KOPT-K1 (cell line): ENCODE data around the gene SH3BP5L.

Source experiments
- H3K27ac ChIP-seq: fragments of 200-600 bp; sonication (generic); 2 replicates; pipeline ENCODE4 v1.5.1; 2016; ENCODE audit warnings: antibody characterized with exemption, mild to moderate bottlenecking, low read depth, low read length; ENCODE audit not compliant: poor library complexity, severe bottlenecking
- H3K36me3 ChIP-seq: fragments of 200-600 bp; sonication (generic); 2 replicates; pipeline ENCODE4 v1.5.1; 2017; ENCODE audit warnings: antibody characterized with exemption, mild to moderate bottlenecking, low read length, moderate library complexity; ENCODE audit not compliant: insufficient read depth
- H3K9me3 ChIP-seq: fragments of 200-600 bp; sonication (generic); 2 replicates; pipeline ENCODE4 v1.5.1; 2017; ENCODE audit warnings: antibody characterized with exemption, low read length, mild to moderate bottlenecking; ENCODE audit not compliant: insufficient read depth, poor library complexity, severe bottlenecking

SH3BP5L gene

DNA sequence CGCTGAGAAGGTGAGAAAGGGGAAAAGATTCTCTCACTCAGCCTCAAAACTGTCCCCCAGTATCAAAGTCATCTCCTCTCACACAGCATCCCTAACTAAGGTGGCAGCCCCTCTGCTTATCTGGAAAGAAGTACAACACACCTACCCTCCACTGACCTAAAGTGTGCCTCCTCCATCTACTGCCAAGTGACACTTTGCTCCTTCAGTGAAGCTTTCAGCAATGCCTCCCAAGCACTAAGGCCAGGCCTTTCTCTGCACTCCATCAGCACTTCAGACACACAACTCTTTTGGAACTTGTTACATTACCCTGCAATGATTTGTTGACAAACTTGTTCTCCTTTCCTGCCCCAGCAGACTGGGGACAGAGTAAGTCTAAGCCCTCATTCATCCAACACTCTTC lies 1.4 kb downstream of the SH3BP5L start:
- no peak overlapping the region for H3K27ac ChIP-seq
- H3K9me3 ChIP-seq = no peaks in the 10 kb centered on the region

GRCh38 chr1:248823517-248824001 lies 2.2 kb downstream of the SH3BP5L start:
- Histone ChIP-seq H3K36me3 (peaks cover 43% of the 10 kb centered on the region), H3K27ac (no peak overlapping the region), H3K9me3 (no peaks in the 10 kb centered on the region)

More for the DNA sequence above, 1.4 kb downstream of the SH3BP5L start:
- H3K36me3 ChIP-seq = peaks cover 38% of the 10 kb centered on the region

GRCh38 chr1:248822148-248823032 lies 3.3 kb downstream of the SH3BP5L start:
- peaks cover 50% of the 10 kb centered on the region for H3K36me3 ChIP-seq
- H3K27ac ChIP-seq = no peak overlapping the region
- H3K9me3 ChIP-seq = no peaks in the 10 kb centered on the region

DNA sequence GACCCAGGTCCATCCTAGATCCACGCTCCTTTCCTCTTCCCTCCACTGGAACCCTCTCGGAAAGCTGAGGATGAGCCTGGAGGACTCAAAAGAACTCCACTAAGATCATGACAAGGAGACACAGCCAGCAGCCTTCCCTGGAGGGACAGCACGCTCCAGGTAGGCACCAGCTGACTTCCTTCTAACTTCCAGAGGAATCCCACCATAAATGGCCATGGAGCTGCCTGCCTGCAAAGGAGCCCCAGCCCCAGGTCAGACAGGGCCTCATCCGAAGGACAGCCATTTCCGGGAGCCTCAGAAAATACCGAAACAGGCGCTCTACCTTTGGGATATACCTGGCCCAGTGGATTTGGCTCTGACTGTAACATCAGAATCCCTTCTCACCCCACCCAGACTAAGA lies 4.1 kb downstream of the SH3BP5L start:
- no peak overlapping the region for H3K27ac ChIP-seq
- peaks cover 57% of the 10 kb centered on the region for H3K36me3 ChIP-seq
- no peaks in the 10 kb centered on the region for H3K9me3 ChIP-seq

DNA sequence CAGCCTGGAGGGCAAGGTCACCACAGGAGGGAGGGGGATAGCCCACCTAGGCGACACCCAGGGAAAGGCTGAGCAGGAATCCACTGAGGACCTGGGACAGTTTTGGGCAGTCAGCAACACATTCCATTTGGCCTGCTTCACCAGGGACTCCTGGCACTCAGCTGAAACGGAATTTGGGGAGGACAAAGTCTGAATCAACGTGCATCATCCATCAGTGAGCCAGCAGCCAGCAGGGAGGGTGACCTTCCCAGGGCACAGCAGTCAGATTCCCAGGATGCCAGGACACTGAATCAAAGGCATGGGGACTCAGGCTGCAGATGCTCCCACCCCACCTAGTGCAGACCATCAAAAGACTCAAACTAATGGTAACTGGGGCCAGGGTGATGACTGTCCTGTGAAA lies 4.6 kb downstream of the SH3BP5L start:
- peaks cover 63% of the 10 kb centered on the region for H3K36me3 ChIP-seq
- H3K9me3 ChIP-seq = no peaks in the 10 kb centered on the region
- H3K27ac ChIP-seq = no peak overlapping the region

- Histone ChIP-seq H3K36me3 (peaks cover 72% of the 10 kb centered on the region), H3K27ac (no peak overlapping the region), H3K9me3 (no peaks in the 10 kb centered on the region)
These were observed 5.6 kb downstream of the SH3BP5L start for GRCh38 chr1:248820041-248820585.

DNA sequence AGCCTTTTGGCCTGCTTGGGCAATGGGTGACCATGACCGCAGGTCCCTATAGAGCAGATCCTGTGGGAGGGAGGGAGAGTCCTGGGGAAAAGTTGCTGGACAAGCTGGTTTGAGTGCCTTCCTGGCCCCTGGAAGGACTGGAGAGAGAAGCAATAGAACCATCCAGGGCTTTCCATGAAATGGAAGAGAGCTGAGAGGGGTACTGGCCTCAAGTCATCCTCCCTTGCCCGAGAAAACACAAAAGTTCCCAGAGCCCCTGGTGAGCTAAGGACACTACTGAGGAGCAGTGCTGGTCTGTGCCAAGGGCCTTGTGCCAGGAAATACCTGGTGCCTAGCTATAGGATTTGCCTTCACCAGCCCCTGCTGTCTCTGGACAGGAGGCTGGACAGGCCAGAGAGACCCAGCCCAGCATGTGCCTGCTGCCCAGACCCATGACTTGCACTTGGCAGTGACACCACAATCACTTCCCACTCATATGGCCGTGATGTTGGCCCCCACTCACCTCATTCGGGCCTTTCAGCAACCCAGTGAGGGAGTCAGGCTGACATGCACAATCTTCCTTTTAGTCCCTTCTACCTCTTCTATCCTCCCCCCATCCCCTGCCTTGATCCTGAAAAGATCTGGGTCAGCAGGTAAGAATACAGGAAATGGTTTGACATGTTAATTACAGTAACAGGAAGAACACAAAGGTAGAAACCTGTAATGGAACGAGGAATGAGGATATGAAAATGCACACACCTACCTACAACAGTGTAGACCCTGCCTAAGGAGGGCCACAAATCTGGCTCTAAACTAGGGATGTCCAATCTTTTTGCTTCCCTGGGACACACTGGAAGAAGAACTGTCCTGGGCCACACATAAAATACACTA lies 7.0 kb downstream of the SH3BP5L start:
- Histone ChIP-seq H3K9me3 (no peaks in the 10 kb centered on the region), H3K36me3 (peaks cover 77% of the 10 kb centered on the region), H3K27ac (no peak overlapping the region)

DNA sequence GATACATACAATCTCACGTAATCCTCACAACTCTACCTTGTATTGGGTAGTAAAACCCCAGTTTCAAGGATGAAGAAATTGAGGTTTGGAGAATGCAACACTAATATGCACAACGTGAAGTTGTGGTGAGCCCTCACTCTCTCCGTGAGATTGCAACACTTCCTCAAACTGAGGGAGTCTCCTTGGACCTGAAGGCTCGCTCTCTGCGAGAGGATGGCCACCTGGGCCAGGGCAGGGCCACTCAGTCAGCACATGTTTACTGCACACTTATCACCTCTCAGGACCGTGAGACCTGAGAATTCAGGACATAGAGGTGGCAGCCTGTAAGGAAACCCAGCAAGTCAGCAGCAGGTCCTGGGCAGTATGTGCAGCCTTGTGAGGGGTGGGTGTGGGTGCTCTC lies 8.7 kb downstream of the SH3BP5L start:
- no peak overlapping the region for H3K27ac ChIP-seq
- peaks cover 85% of the 10 kb centered on the region for H3K36me3 ChIP-seq
- H3K9me3 ChIP-seq = no peaks in the 10 kb centered on the region

DNA sequence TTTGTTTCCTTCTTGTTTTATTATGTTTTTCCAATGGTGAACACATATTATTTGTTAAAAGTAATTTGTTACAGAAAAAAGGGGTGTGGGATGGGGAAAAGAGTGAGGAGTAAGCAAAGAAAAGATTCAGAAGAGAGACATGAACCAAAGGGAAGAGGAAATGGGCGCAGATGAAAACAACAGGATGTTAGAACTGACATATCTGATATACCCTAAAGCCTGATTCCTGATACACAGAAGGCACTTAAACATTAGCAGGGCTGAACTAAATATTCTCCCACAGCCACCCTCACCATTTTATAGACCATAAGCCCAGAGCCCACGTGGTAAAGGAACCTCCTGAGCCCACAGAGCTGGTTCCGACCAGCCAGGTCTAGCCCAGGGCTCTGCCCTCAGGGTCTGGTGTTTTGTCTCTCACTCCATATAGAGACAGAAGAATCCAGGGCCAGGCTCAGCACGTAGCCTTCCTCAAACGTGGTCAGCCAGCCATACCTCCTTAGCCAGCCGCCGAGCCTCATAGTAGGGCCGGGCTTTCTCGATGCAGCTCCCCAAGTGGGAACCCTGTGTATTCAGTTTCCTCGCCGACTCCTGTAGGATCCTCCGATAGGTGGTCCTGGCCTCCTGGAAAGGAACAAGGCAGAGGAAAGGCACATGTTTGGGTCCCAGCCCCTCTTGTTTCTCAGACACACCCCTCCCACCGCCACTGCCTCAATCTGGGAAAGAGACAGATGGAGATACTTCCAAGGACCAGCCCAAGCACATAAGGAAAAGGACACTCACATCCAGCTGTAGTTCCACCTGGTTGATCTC lies 9.5 kb downstream of the SH3BP5L start:
- Histone ChIP-seq H3K27ac (no peak overlapping the region), H3K9me3 (no peaks in the 10 kb centered on the region), H3K36me3 (peaks cover 85% of the 10 kb centered on the region)

DNA sequence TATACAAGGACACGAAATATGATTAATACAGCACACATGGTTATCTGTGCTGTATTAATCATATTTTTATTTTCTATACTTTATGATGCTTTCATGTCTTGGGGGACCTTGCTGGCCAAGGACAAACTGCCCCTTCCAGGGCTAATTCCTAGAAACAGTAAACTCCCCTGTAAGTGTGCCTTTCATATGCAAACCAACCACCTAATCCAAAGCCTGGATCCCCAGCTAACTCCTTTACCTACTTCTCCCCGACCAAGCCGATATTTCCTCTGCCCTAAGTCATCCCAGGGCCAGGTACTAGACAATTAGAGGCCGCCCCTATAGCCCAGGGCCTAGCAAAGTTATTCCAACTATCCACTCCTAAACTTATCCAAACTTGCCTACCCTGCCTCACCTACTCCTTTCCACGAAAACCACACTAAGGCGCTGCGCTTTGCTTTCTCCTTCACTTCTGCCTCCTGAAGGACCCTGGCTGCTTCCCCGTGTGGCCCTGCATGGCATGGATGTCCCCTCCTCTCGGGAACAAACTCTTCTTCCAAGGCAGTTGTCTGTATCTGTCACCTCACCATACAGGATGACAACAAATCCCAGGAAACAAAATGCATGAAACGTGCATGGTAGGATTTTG lies 10.2 kb downstream of the SH3BP5L start:
- Histone ChIP-seq H3K36me3 (peaks cover 83% of the 10 kb centered on the region), H3K27ac (no peak overlapping the region), H3K9me3 (no peaks in the 10 kb centered on the region)

- Histone ChIP-seq H3K27ac (no peak overlapping the region), H3K9me3 (no peaks in the 10 kb centered on the region), H3K36me3 (peaks cover 76% of the 10 kb centered on the region)
These were observed 11.4 kb downstream of the SH3BP5L start for GRCh38 chr1:248814351-248814750.

DNA sequence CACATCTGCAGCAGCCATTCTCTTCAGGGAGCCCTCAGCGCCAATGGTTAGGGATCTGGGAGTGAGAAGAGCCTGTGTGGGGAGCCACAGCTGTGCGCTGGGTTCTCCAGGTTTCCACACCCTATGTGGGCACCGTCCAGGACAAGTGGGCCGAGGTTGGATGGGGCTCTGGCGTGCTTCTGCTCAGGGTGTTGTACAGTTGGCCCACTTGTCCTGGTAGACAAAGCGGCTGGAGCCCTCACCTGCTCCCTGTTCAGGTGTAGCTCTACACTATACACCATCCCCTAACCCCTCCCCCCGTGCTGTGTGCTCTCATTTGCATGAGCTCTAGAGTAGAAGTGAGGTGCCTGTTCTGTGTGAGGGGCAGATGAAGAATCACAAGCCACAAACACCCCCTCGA lies 12.2 kb downstream of the SH3BP5L start:
- Histone ChIP-seq H3K9me3 (no peaks in the 10 kb centered on the region), H3K27ac (no peak overlapping the region), H3K36me3 (peaks cover 72% of the 10 kb centered on the region)

DNA sequence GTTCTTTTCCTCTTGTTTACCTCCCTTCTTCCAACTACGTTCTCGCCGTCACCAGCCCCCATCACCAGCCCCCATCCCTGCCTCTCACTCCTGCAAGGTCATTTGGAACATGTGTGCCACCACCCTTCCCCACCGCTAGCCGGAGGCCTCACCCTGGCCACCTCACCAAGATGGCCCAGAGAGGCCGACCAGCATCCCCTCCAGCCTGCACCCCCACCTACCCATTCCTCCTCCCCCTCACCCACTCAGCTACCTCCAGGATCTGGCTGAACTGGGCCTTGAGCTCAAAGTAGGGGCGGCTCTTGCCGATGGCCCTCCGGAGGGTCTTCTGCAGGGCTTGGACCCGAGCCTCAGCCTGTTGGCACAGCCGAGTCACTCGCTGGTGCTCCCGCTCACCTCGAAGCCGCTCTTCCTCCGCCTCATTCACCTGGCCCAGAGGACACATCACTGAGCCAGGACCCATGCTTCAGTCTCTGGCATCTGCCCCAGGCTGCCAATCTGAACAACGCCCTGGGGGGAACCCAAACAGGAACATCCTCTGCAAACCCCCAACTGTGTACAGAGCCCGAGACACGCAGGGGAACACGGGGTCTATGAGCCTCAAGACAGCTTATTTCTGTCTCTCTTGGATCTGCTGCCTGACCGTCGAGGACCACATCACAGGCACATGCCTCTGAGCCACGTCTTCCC lies 12.8 kb downstream of the SH3BP5L start:
- no peaks in the 10 kb centered on the region for H3K9me3 ChIP-seq
- peaks cover 65% of the 10 kb centered on the region for H3K36me3 ChIP-seq

More for the DNA sequence above, 12.8 kb downstream of the SH3BP5L start:
- H3K27ac ChIP-seq = no peak overlapping the region
